DMS79 (cell line): ENCODE results near the gene NOSTRIN.
"Not testable (repeated sequence)": the region's sequence is repeated elsewhere in the genome, so short reads cannot be mapped to it uniquely, and the experiment has no call there.

Source experiments
- DNase-seq: peaks from one replicate; lab custom pipeline; 2025; lab: John Stamatoyannopoulos, UW

The NOSTRIN gene

DNA sequence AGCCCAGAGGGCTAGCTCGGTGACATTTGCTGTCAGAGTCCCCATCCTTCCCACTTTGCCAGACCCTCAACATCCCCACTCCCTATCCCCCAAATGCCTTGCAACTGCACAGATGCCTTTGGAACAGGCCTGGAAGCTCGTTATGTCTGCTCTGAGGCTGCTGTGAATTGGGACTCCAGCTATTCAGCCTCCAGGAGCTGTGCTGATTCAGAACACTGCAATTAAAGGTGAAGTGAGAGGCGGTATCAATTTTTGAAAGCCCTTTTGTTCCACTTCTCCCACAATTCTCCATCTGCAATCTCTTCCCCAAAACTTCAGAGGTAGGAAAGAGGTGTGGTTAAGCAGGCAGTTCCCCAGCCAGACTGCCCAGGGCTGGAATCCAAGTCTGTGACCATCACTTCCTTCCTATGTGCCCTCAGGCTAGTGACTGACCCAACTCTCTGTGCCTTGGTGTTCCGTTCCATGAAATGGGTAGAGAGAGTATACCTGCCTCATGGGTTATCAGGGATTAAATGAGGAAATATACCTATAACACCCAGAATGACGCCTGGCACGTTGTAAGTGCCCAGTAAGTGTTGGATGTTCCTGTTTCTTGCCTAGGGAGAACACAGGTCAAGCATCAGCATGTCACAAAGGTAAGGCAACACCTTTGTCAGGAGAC lies 17.5 kb downstream of the NOSTRIN start:
- no peak for DNase-seq

DNA sequence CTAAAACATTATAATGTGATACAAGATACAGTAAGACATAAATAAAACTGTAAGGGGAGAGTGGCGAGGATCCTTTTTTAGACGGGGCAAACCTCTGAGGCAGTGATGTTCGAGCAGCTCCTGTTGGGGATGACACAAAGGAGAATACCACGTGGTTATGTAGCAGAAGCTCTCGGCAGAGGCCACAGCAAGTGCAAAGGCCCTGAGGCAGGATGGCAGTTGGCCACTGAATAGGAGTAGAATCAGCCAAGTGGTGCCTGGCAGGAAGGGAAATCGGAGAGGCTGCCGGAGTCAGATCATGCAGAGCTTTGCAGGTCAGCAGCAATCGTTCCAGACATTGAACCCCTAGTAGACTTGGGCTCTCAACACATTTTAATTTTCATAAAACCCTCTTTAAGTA lies 19.1 kb downstream of the NOSTRIN start:
- DNase-seq, result no peak

DNA sequence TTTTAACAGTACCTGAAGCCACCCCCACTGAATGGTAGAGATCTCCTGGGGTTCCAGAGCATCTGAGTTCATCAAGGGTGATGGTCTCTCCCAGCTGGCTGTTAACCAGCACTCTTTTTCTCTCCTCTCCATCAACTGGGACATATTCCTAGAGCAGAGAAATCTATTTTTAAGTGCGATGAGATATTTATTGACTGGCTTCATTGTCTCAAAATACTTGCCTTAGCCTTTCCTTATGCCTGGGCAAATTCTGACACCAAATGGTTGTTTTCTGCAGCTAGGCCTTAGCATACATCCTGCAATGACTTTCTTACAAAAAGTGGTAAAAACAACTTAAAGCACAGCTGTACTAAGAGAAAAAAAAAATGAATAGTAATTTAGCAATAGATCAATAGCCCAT lies 19.6 kb downstream of the NOSTRIN start:
- no peak for DNase-seq

DNA sequence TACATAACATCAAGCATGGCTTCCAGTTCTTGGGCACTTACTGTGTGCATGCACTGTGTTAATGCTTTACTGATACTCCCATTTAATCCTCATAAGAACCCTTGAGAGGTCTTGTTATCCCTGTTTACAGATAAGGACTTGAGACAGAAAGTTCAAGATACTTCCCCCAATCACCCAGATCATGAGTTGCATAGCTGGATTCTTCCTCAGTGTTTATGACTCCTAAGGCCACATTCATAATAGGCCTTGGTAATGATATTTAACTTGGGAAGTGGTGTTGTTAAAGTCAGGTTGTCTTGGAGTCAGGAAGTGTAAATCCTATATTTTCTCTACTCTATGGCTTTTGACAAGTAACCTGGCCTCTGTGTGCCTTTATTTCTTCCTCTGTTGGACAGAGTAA lies 22.7 kb downstream of the NOSTRIN start:
- DNase-seq, result no peak

DNA sequence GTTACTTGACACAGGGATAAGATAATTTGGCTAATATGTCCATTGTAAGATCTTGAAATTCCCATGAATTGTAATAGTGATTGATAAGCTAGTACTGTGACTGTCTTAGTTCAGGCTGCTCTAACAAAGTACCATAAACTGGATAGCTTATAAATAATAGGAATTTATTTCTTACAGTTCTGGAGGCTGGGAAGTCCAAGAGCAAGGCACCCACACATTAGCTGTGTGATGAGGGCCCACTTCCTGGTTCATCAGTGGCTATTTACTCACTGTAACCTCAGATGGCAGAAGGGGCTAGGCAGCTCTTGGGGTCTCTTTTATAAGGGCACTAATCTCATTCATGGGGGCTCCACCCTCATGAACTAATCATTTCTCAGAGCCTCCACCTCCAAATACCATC lies 28.5 kb downstream of the NOSTRIN start:
- no peak for DNase-seq

DNA sequence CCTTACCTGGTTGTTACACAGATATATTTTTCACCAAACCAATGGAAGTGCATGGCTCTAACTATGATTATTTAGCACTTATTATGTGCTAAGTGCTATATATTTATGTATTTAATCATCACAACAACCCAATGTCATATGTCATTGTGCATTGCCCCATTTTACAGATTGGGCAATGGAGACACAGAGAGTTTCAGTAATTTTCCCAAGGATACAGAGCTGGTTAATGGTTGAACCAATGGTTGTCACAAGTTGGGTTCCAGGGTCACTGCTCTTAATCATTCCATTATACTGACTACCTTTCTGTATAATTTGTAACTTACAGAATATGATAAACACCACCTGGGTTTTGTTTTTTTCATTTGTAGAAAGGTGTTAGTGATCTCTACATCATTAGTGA lies 29.2 kb downstream of the NOSTRIN start:
- DNase-seq, result no peak

DNA sequence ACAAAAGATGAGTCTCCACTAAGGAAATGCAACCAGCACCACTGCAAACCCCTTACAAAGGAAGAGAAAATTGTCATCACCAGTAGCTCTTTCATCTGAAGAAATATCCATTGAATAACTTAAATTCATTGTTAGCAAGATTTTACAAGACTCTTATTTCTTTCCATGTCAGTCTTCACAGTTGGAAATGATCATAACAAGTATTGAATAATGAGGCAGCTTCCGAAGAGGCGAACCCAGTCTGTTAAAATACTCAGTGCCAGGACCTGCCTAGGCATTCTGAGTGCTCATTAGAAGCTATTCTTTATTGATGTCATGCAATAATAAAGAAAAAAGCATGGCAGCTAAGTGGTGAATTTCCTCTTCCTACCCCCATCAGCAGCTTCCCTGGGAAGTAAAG lies 33.5 kb downstream of the NOSTRIN start:
- DNase-seq, result no peak

DNA sequence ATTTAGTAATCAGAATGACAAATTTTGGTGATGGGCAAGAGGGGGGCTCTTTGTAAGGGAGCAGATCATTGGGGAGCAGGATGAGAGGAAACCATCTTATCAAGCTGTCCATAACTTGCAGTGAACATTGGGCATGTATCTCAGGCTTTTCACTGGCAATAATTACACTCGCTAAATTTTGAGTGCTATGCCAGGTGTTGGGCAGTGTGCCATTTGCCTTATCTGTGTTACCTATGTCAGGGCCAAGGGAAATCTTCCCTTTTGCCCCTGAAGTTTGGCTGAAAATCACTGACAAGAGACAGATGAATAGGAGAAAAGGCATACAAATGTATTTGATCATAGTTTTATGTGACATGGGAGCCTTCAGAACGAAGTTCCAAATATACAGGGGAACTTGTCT lies 39.0 kb downstream of the NOSTRIN start:
- DNase-seq, result no peak

DNA sequence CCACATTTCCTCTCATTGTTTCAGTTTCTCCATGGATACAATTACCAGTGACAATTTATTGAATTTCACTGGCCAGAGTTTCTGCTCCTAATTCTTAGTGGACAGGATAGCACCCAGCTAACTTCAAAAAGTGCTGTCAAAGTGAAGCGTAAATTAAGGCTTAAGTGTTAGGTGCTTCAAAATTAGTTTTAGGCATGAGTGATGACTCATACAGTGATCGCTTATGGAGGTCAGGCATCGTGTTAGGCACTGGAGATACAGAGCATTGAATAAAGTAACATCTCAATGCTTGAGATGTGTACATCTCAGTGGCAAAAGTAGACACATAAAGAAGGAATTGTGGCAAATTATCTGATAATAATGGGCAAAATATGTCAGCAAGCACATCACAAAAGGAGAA lies 40.8 kb downstream of the NOSTRIN start:
- DNase-seq, result no peak

DNA sequence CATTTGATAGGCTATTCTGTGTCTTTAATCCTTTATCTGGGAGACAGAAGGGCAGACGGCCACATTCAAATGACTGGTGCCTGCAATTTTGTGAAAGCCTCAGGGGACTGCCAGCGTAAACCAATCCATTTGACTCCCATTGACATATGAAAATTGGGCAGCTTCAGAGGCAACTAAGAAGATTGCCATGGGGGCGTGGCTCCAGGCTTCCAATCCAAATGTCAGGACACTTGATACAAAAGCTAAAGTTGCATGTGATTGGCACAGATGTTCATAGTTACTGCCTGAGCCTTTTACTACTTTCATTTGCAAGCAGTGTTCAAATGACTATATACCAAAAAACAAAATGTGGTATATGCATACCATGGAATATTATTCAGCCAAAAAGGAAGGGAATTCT lies 45.8 kb downstream of the NOSTRIN start:
- DNase-seq, result no peak

DNA sequence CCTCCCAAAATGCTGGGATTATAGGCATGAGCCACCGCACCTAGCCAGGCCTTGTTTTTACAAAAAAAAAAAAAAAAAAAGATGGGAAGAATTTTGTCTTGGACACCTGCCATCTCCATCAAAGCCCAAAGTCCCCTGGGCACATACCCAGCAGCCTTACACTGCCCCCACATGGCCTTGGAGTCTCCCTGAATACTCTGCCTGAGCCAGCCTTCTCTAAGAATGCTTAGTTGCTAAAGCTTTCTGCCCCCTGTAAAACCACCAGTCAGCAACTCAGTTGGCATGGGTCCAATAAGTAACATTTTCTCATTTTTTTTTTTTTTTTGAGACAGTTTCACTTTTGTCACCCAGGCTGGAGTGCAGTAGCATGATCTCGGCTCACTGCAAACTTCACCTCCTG lies 47.2 kb downstream of the NOSTRIN start:
- DNase-seq, result no peak

DNA sequence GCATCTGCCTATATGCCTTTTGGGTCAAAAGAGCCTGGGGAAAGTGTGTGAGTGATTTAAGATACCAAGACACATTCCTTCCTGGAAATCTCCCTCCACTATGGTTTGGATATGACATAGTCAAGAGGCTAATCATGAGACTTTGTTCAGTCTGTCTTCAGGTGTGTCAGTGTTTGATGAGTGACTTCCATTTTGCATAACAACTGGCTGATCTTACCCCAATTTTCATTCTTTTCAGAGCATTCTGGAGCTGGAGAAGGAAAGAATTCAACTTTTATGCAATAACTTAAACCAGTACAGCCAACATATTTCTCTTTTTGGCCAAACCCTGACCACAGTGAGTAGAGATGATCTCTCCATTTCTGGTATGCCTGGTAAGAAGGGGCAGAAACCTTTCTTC lies 48.4 kb downstream of the NOSTRIN start:
- no peak for DNase-seq

DNA sequence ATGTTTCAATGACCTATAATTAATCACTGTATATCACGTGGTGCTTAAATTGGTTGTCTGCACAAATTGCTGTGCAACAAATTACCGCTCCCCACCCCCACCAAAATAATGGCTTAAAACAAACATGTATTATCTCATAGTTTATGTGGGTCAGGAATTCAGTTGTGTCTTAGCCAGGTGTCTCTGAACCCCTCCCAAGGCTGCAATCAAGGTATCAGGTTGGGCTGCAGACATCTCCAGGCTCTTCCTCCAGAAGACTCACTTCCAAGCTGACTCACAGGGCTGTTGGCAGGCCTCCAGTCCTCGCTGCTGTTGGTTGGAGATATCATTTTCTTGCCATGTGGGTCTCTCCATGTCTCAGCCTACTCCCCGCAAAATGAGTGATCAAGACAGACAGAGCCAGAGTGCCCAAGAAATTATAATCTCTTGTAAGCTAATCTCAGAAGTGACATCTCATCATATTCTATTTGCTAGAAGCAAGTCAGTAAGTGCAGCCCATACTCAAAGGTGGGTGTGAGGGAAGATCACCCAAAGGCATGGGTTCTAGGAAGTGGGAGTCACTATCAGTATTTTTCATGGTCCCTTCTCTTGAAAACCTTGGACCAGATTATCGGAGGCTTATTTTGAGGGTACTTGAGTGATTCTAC lies 49.4 kb downstream of the NOSTRIN start:
- DNase-seq, result no peak

DNA sequence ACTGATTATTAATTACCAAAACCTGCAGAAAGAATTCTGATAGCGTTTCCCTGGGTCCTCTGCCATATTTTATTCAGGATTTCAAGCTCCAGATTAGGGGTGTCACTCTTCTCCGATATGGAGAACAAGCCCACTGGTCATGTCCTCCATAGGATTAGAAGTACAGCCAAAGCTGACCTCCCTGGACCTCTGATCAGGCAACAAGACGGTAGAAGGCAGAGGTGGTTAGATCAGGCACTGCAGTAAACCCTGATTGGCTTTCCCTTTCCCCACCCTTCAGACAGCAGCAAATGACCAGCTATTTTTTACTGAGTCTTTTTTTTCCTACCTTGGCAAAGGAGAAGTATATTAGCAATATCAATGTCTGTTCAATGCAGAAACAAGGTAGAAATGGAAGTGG lies 50.0 kb downstream of the NOSTRIN start:
- DNase-seq, result no peak

DNA sequence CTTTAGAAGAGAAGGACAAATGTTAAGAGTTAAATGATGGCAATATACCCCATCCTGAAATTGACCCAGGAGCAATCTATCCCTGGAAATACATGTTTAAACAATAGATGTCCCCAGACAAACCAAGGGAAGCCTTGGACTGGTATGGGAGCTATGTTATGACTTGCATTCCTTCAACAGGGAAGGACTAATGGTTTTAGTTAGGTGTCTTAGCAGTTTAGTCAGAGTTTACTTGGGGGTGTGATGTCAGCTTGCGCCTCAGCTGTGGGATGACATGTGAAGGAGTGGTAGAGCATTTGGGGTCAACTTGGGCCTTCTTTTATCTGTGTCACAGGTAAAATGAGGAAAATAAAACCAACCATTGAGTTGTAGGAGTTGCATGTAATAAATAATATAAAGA lies 51.0 kb downstream of the NOSTRIN start:
- DNase-seq, result no peak

DNA sequence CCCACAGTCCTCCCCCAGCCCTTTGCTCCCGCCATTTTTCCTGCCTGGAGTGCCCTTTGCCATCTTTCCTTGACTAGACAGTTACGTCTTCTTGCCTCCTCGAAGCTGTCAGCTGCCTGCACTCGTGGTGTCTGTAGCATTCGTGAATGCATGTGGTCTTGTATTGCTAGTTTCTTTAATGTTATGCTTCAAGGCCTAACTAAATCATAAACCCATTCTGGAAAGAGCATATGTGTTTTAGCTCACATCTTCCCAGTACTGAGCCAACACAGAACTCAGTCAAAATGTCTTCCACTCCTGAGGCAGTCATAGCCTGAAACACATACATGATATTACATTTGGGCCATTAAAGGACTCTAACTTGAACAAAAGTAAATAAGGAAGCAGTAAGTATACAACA lies 52.2 kb downstream of the NOSTRIN start:
- no peak for DNase-seq

DNA sequence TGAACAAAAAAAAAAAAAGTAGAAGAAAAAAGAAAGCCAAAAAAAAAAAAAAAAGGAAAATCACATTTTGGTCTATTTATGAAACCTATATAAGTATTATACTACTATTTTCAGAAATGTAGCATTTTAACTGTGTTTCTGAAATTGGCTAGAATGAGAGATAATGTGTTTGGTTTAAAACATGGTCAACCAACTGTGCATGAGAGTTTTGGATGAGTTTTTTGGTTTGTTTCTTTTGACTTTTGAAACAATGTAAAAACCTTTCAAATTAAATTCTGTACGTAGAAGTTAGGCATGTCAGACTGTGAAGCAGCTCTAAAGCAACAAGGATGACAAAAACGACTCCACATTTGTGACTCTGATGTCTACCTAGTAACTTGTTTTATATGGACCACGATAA lies 53.2 kb downstream of the NOSTRIN start:
- no peak for DNase-seq

DNA sequence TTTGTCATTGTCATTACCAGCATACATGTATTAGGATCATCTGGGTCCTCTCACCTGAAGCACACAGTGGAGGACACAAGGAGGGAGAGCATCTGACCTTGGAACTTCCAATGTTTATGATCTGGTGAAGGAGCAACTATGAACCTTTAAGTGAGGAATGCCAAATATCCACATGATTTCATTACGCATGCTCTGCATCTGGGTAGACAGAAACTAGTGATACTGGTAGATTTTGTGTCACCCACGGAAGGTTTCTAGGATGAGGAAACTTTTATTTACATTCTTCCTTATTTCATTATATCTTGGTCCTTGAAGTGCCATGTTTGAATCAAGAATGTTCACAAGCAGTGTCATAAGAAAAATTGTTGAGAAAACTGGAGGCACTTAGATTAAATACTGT lies 55.7 kb downstream of the NOSTRIN start:
- DNase-seq, result no peak

DNA sequence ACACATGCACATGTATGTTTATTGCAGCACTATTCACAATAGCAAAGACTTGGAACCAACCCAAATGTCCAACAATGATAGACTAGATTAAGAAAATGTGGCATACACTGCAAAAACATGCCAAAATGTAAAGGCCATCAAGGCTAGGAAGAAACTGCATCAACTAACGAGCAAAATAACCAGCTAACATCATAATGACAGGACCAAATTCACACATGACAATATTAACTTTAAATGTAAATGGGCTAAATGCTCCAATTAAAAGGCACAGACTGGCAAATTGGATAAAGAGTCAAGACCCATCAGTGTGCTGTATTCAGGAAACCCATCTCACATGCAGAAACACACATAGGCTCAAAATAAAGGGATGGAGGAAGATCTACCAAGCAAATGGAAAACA lies 64.7 kb downstream of the NOSTRIN start:
- DNase-seq, result not testable (repeated sequence)

DNA sequence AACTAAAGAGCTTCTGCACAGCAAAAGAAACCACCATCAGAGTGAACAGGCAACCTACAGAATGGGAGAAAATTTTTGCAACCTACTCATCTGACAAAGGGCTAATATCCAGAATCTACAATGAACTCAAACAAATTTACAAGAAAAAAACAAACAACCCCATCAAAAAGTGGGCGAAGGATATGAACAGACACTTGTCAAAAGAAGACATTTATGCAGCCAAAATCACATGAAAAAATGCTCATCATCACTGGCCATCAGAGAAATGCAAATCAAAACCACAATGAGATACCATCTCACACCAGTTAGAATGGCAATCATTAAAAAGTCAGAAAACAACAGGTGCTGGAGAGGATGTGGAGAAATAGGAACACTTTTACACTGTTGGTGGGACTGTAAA lies 67.9 kb downstream of the NOSTRIN start:
- DNase-seq, result not testable (repeated sequence)

DNA sequence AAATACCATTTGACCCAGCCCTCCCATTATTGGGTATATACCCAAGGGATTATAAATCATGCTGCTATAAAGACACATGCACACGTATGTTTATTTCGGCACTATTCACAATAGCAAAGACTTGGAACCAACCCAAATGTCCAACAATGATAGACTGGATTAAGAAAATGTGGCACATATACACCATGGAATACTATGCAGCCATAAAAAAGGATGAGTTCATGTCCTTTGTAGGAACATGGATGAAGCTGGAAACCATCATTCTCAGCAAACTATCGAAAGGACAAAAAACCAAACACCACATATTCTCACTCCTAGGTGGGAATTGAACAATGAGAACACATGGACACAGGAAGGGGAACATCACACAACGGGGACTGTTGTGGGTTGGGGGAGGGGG lies 68.4 kb downstream of the NOSTRIN start:
- DNase-seq, result not testable (repeated sequence)

DNA sequence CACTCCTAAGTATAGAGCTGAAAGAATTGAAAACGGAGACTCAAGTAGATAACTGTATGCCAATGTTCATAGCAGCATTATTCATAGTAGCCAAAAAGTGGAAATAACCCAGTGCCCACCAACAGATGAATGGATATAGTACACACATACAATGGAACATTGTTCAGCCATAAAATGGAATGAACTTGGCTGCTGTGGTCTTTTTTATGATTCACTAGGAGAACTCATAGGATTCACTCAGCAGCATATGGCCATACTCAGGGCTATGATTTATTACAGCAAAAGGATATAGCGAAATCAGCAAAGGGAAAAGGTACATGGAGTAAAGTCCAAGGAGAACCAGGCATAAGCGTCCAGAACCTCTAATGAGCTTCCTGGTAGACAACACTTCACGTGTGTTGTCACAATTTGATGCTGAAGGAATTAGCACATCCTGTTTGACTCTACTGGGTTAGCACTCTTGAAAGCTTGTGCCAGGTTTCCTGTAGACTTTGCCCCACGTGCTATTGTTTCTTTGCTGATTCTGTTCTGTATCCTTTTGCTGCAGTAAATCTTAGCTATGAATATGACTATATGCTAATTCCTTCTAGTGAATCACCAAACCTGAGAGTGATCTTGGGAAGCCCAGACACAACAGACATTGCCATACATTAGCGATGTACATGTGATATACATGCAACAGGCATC lies 72.1 kb downstream of the NOSTRIN start:
- DNase-seq, result no peak

DNA sequence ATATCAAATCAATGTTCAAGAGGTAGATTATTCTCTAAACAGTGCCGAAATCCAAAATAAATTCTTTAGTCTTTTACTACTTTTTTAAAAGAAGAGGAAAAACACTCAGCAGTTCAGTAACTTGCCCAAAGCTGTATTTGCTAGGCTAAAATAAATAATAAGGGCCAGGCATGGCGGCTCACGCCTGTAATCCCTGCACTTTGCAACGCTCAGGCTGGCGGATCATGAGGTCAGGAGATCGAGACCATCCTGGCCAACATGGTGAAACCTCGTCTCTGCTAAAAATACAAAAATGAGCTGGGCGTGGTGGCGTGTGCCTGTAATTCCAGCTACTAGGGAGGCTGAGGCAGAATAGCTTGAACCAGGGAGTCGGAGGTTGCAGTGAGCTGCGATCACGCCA lies 79.7 kb downstream of the NOSTRIN start:
- not testable (repeated sequence) for DNase-seq

DNA sequence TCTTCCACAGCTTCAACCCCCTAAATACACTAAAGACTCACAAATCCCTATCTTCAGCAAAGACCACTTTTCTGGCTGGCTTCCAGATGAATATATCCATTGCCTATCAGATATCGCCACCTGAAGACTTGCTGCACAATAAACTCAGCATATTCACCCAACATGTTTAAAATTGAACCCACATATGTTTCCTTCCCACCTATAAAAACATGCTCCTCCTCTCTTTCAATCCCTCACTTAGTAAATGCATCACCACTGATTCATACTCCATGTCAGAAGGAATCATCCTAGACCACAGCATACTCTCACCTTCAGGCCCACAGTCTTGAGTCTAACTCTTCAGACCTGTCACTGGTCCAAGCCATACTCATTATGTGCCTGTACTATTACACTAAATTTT lies 82.5 kb downstream of the NOSTRIN start:
- DNase-seq, result no peak
